ENCODE measurements around the gene S100A3.

DNA sequence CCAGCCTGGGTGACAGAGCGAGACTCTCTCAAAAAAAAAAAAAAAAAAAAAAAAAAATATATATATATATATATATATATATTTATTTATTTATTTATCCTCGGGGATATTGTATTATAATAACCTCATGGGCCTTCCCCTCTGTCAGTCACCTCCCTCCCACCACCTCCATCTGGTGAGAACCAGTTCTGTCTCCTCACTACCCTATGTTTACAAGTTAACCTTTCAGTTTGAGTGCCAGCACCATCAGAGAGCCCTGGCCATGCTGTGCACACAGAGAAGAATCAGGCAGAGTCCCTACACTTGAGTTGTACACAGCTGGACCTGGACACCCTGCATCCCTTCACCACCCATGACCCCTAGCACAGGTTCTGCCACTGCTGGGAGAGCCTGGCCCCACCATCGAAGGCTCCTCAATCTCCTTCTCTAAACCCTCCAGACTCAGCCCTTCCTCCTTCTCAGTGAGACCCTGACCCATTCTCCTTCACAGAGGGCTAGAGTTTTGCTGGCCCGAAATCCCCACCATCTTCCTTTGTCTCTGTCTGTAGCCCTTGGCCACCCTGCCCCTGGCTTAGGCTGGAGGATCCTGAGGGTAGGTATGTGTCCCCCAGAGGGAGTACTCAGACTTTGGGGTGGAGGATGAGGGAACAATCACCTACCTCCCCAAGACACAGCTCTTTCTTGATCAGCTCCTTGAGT, 9.5 kb downstream of the S100A3 start:
- TF ChIP-seq, protein P1, sequence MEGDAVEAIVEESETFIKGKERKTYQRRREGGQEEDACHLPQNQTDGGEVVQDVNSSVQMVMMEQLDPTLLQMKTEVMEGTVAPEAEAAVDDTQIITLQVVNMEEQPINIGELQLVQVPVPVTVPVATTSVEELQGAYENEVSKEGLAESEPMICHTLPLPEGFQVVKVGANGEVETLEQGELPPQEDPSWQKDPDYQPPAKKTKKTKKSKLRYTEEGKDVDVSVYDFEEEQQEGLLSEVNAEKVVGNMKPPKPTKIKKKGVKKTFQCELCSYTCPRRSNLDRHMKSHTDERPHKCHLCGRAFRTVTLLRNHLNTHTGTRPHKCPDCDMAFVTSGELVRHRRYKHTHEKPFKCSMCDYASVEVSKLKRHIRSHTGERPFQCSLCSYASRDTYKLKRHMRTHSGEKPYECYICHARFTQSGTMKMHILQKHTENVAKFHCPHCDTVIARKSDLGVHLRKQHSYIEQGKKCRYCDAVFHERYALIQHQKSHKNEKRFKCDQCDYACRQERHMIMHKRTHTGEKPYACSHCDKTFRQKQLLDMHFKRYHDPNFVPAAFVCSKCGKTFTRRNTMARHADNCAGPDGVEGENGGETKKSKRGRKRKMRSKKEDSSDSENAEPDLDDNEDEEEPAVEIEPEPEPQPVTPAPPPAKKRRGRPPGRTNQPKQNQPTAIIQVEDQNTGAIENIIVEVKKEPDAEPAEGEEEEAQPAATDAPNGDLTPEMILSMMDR (IDR thresholded peaks at IDR 0.05; ENCODE audit: low read length): no peak
- no peak for TF ChIP-seq EZH2 (IDR thresholded peaks at IDR 0.05; ENCODE audit: borderline replicate concordance, low read length)
